CD4-positive, CD25-positive, alpha-beta regulatory T cell (primary cell): Measurements from ENCODE around the gene PRKAG2. TPM values are rescaled to one million over a fixed set of nuclear protein-coding genes. Genes with fewer than 3 reads are reported as not detected.
"Not testable (repeated sequence)": the region's sequence is repeated elsewhere in the genome, so short reads cannot be mapped to it uniquely, and the experiment has no call there.

ENCODE experiments used
- ATAC-seq, 2 donors: fragments of 150-1000 bp; cut with Tn5 transposase; one replicate each; pipeline ENCODE4 v1.10.0; 2021; ENCODE audit warnings: low read depth in 2 of 2, moderate number of reproducible peaks in 2 of 2, moderate library complexity in 1 of 2
- DNase-seq, 3 donors: peaks; one replicate each; pipeline versions ENCODE4 v3.0.0 to v3.0.0-alpha.2; 2012 to 2022; ENCODE audit warnings: mixed read lengths in 1 of 3
- H3K27ac ChIP-seq: one replicate; pipeline ENCODE4 v1.7.0; 2013; ENCODE audit warnings: mild to moderate bottlenecking, low read length; ENCODE audit not compliant: insufficient read depth, poor library complexity, severe bottlenecking
- H3K27me3 ChIP-seq: one replicate; pipeline ENCODE4 v1.7.0; 2013; ENCODE audit warnings: low read length; ENCODE audit not compliant: control insufficient read depth, insufficient read depth
- H3K36me3 ChIP-seq: one replicate; pipeline ENCODE4 v1.7.0; 2013; ENCODE audit warnings: mild to moderate bottlenecking, low read length, moderate library complexity; ENCODE audit not compliant: control insufficient read depth, insufficient read depth
- H3K4me1 ChIP-seq: 2 replicates; pipeline ENCODE4 v1.7.0; 2013; ENCODE audit warnings: mild to moderate bottlenecking, low read length; ENCODE audit not compliant: insufficient read depth, control insufficient read depth, poor library complexity, severe bottlenecking
- H3K4me3 ChIP-seq: one replicate; pipeline ENCODE4 v1.7.0; 2013; ENCODE audit warnings: low read depth, mild to moderate bottlenecking, low read length, moderate library complexity
- H3K9me3 ChIP-seq, 2 experiments: 1 replicate in 1 of 2; 2 replicates in 1 of 2; pipeline ENCODE4 v1.7.0; 2013; ENCODE audit warnings: low read length in 2 of 2, mild to moderate bottlenecking in 1 of 2, moderate library complexity in 1 of 2; ENCODE audit not compliant: control insufficient read depth in 2 of 2
- H3K27ac Mint-ChIP-seq, 3 donors: one replicate each; pipeline ENCODE4 v1.8.0; 2020 to 2022; ENCODE audit warnings: mild to moderate bottlenecking in 3 of 3, mixed read lengths in 3 of 3, moderate library complexity in 2 of 3
- H3K27me3 Mint-ChIP-seq: one replicate; pipeline ENCODE4 v1.8.0; 2022; ENCODE audit warnings: mild to moderate bottlenecking, mixed read lengths
- H3K36me3 Mint-ChIP-seq: one replicate; pipeline ENCODE4 v1.8.0; 2020; ENCODE audit warnings: mixed read lengths
- H3K4me1 Mint-ChIP-seq, 4 donors: one replicate each; pipeline ENCODE4 v1.8.0; 2020 to 2022; ENCODE audit warnings: mixed read lengths in 4 of 4, mild to moderate bottlenecking in 1 of 4
- H3K4me3 Mint-ChIP-seq, 4 donors: one replicate each; pipeline ENCODE4 v1.8.0; 2020 to 2022; ENCODE audit warnings: mild to moderate bottlenecking in 4 of 4, mixed read lengths in 4 of 4, moderate library complexity in 3 of 4
- H3K9me3 Mint-ChIP-seq, 7 donors: one replicate each; pipeline ENCODE4 v1.8.0; 2020 to 2022; ENCODE audit warnings: mixed read lengths in 7 of 7, mild to moderate bottlenecking in 3 of 7, moderate library complexity in 2 of 7
- polyA plus RNA-seq, 4 donors: library from polyadenylated mRNA; unstranded; fragments of 300-500 nt; fragmentation: Illumina TruSeq; gene quantifications; one replicate each; pipeline ENCODE4 v1.2.3, GENCODE V29; 2021
- total RNA-seq: library from RNA; stranded (reverse); gene quantifications from one replicate; pipeline ENCODE4 v1.2.3, GENCODE V29; 2022

PRKAG2 gene
- total and polyA plus RNA-seq, 5 donors from 2014 or later: 19.9 to 43.0 (median 26.1) TPM

GRCh38 chr7:151832138-151832537, 44.8 kb downstream of the PRKAG2 start:
- no peak overlapping the region for H3K27ac ChIP-seq
- Mint-ChIP-seq H3K27ac (no peak overlapping the region), H3K4me1 (peaks cover 5 to 27% (median 11%) of the 10 kb centered on the region in 4 donors), H3K9me3 (no peaks in the 10 kb centered on the region), H3K27me3 (no peaks in the 10 kb centered on the region), H3K36me3 (peaks cover 22% of the 10 kb centered on the region), H3K4me3 (no peak overlapping the region)
- no peak for DNase-seq
- H3K4me3 ChIP-seq: no peak overlapping the region
- ATAC-seq: no peak
- no peaks in the 10 kb centered on the region for H3K36me3 ChIP-seq
- peaks cover 5% of the 10 kb centered on the region for H3K4me1 ChIP-seq
- no peaks in the 10 kb centered on the region for H3K9me3 ChIP-seq
- H3K27me3 ChIP-seq: no peaks in the 10 kb centered on the region

- Mint-ChIP-seq H3K36me3 (peaks cover 22% of the 10 kb centered on the region), H3K9me3 (no peaks in the 10 kb centered on the region), H3K27me3 (no peaks in the 10 kb centered on the region), H3K27ac (no peak overlapping the region), H3K4me1 (peaks cover 5 to 25% (median 12%) of the 10 kb centered on the region in 4 donors), H3K4me3 (no peak overlapping the region)
- Histone ChIP-seq H3K27ac (no peak overlapping the region), H3K9me3 (no peaks in the 10 kb centered on the region), H3K4me1 (peaks cover 5% of the 10 kb centered on the region), H3K4me3 (no peak overlapping the region), H3K27me3 (no peaks in the 10 kb centered on the region), H3K36me3 (no peaks in the 10 kb centered on the region)
- DNase-seq (no peak), ATAC-seq (no peak)
These were observed 45.3 kb downstream of the PRKAG2 start for GRCh38 chr7:151831606-151832005.

- peaks cover 5 to 29% (median 14%) of the 10 kb centered on the region in 4 donors for H3K4me1 Mint-ChIP-seq
- ATAC-seq: no peak
- H3K36me3 Mint-ChIP-seq: peaks cover 22% of the 10 kb centered on the region
- H3K27me3 ChIP-seq: no peaks in the 10 kb centered on the region
- no peak overlapping the region for H3K4me3 ChIP-seq
- no peak for DNase-seq
- no peak overlapping the region for H3K27ac Mint-ChIP-seq
- no peaks in the 10 kb centered on the region for H3K36me3 ChIP-seq
- H3K27ac ChIP-seq: no peak overlapping the region
- H3K4me1 ChIP-seq: peaks cover 5% of the 10 kb centered on the region
- no peaks in the 10 kb centered on the region for H3K9me3 Mint-ChIP-seq
- no peak overlapping the region for H3K4me3 Mint-ChIP-seq
- H3K27me3 Mint-ChIP-seq: no peaks in the 10 kb centered on the region
- no peaks in the 10 kb centered on the region for H3K9me3 ChIP-seq
These were observed 46.6 kb downstream of the PRKAG2 start for GRCh38 chr7:151830121-151830830.

- peaks cover 4% of the 10 kb centered on the region for H3K4me1 ChIP-seq
- no peak overlapping the region for H3K27ac ChIP-seq
- no peaks in the 10 kb centered on the region for H3K36me3 ChIP-seq
- DNase-seq (no peak), ATAC-seq (no peak)
- Mint-ChIP-seq H3K4me3 (no peak overlapping the region), H3K27ac (no peak overlapping the region), H3K27me3 (no peaks in the 10 kb centered on the region), H3K4me1 (peaks cover 5 to 29% (median 15%) of the 10 kb centered on the region in 4 donors), H3K9me3 (no peaks in the 10 kb centered on the region), H3K36me3 (peaks cover 22% of the 10 kb centered on the region)
- no peaks in the 10 kb centered on the region for H3K9me3 ChIP-seq
- H3K4me3 ChIP-seq: no peak overlapping the region
- no peaks in the 10 kb centered on the region for H3K27me3 ChIP-seq
These were observed 47.2 kb downstream of the PRKAG2 start for GRCh38 chr7:151829707-151830106.

GRCh38 chr7:151827620-151828019, 49.3 kb downstream of the PRKAG2 start:
- H3K4me1 Mint-ChIP-seq: peaks cover 5 to 26% (median 14%) of the 10 kb centered on the region in 4 donors
- no peaks in the 10 kb centered on the region for H3K27me3 Mint-ChIP-seq
- no peaks in the 10 kb centered on the region for H3K4me1 ChIP-seq
- H3K4me3 ChIP-seq: no peak overlapping the region
- no peak overlapping the region for H3K4me3 Mint-ChIP-seq
- H3K27me3 ChIP-seq: no peaks in the 10 kb centered on the region
- peaks cover 16% of the 10 kb centered on the region for H3K36me3 Mint-ChIP-seq
- no peak overlapping the region for H3K27ac ChIP-seq
- ATAC-seq: no peak
- no peaks in the 10 kb centered on the region for H3K9me3 Mint-ChIP-seq
- no peak for DNase-seq
- H3K9me3 ChIP-seq: no peaks in the 10 kb centered on the region
- H3K36me3 ChIP-seq: no peaks in the 10 kb centered on the region
- peak overlapping the region in 1 of 3 donors; percentile 38 for H3K27ac Mint-ChIP-seq

- ATAC-seq, H3K27me3 ChIP-seq, H3K4me3 Mint-ChIP-seq, DNase-seq, H3K4me3 ChIP-seq, H3K27ac ChIP-seq, H3K9me3 Mint-ChIP-seq, H3K4me1 ChIP-seq, H3K27me3 Mint-ChIP-seq, H3K9me3 ChIP-seq, H3K27ac Mint-ChIP-seq, H3K36me3 ChIP-seq: not testable (repeated sequence)
- H3K4me1 Mint-ChIP-seq: peaks cover 5 to 33% (median 16%) of the 10 kb centered on the region in 4 donors
- H3K36me3 Mint-ChIP-seq: peaks cover 16% of the 10 kb centered on the region
These were observed 50.6 kb downstream of the PRKAG2 start for GRCh38 chr7:151826316-151826715.

GRCh38 chr7:151825721-151826120, 51.2 kb downstream of the PRKAG2 start:
- no peaks in the 10 kb centered on the region for H3K36me3 ChIP-seq
- H3K27ac Mint-ChIP-seq: peak overlapping the region in 1 of 3 donors; percentile 40
- H3K4me1 Mint-ChIP-seq: peaks cover 5 to 33% (median 17%) of the 10 kb centered on the region in 4 donors
- no peaks in the 10 kb centered on the region for H3K4me1 ChIP-seq
- no peaks in the 10 kb centered on the region for H3K9me3 Mint-ChIP-seq
- H3K27me3 Mint-ChIP-seq: no peaks in the 10 kb centered on the region
- no peaks in the 10 kb centered on the region for H3K9me3 ChIP-seq
- ATAC-seq (no peak), DNase-seq (no peak)
- H3K36me3 Mint-ChIP-seq: peaks cover 16% of the 10 kb centered on the region
- no peak overlapping the region for H3K4me3 Mint-ChIP-seq
- no peak overlapping the region for H3K4me3 ChIP-seq
- no peak overlapping the region for H3K27ac ChIP-seq
- H3K27me3 ChIP-seq: no peaks in the 10 kb centered on the region

- no peak for ATAC-seq
- no peak for DNase-seq
- Histone ChIP-seq H3K9me3 (no peaks in the 10 kb centered on the region), H3K27ac (no peak overlapping the region), H3K4me3 (no peak overlapping the region), H3K27me3 (no peaks in the 10 kb centered on the region), H3K4me1 (no peaks in the 10 kb centered on the region), H3K36me3 (no peaks in the 10 kb centered on the region)
- Mint-ChIP-seq H3K9me3 (no peaks in the 10 kb centered on the region), H3K27me3 (no peaks in the 10 kb centered on the region), H3K36me3 (peaks cover 15% of the 10 kb centered on the region), H3K27ac (peak overlapping the region in 1 of 3 donors; percentile 20), H3K4me3 (no peak overlapping the region), H3K4me1 (peaks cover 5 to 33% (median 16%) of the 10 kb centered on the region in 4 donors)
These were observed 52.5 kb downstream of the PRKAG2 start for GRCh38 chr7:151824373-151824933.
